Panc1 (cell line): Measurements from ENCODE around the gene PCNX2.

ENCODE experiments used
- CTCF ChIP-seq: fragments of 450-650 bp; IDR thresholded peaks from 2 replicates; pipeline ENCODE4 v1.5.1; 2017; ENCODE audit warnings: mild to moderate bottlenecking
- POLR2AphosphoS5 ChIP-seq: IDR thresholded peaks from 2 replicates; pipeline ENCODE4 v1.6.1; 2012; ENCODE audit warnings: mild to moderate bottlenecking, low read depth, low read length, moderate library complexity
- REST ChIP-seq, 2 experiments: IDR thresholded peaks; 2 replicates each; pipeline ENCODE4 v1.6.1; 2011 to 2012; ENCODE audit warnings: low read depth in 2 of 2, control low read depth in 1 of 2, low read length in 1 of 2, mild to moderate bottlenecking in 1 of 2, moderate library complexity in 1 of 2; ENCODE audit not compliant: insufficient read depth in 1 of 2
- SIN3A ChIP-seq: IDR thresholded peaks from 2 replicates; pipeline ENCODE4 v1.6.1; 2012; ENCODE audit warnings: low read depth, mild to moderate bottlenecking, low read length, moderate library complexity, borderline replicate concordance; ENCODE audit not compliant: insufficient read depth

GRCh38 chr1:232950197-232951176, 345.0 kb downstream of the PCNX2 start, which contains the start of gene NTPCR:
- TF ChIP-seq REST (IDR thresholded peaks at IDR 0.05; ENCODE audit: insufficient read depth in 1 of 2, low read depth in 2 of 2, low read length in 1 of 2) (no peak), SIN3A (no peak), CTCF (no peak), POLR2AphosphoS5 (peak; percentile 87)
